HEK293 (cell line): ENCODE measurements around the gene CTBP2.

Source experiments
- CTCF ChIA-PET: fragments of 350-600 bp; formaldehyde crosslinking; extraction: SDS; loops from one replicate; lab custom pipeline; 2021; ENCODE audit warnings: antibody characterized with exemption; lab: Yijun Ruan, JAX
- POLR2A ChIA-PET: fragments of 300-600 bp; formaldehyde crosslinking; extraction: SDS; loops from one replicate; lab custom pipeline; 2020; ENCODE audit warnings: antibody characterized with exemption, inconsistent platforms; lab: Yijun Ruan, JAX
- H3K27ac ChIP-seq: fragments of 200-500 bp; sonication (Bioruptor generic); 2 replicates; pipeline ENCODE4 v1.5.1; 2014; ENCODE audit warnings: low read depth, low read length, control low read depth, inconsistent platforms; ENCODE audit errors: extremely low read depth
- H3K36me3 ChIP-seq, 2 experiments: fragments of 200-500 bp in 1 of 2; sonication (Bioruptor generic) in 1 of 2; 1 replicate in 1 of 2; 2 replicates in 1 of 2; pipeline ENCODE4 v1.5.1; 2014 to 2017; ENCODE audit warnings: inconsistent platforms in 2 of 2, low read length in 2 of 2; ENCODE audit not compliant: control insufficient read depth in 2 of 2, insufficient read depth in 1 of 2
- H3K4me1 ChIP-seq: fragments of 200-500 bp; sonication (Bioruptor generic); 2 replicates; pipeline ENCODE4 v1.5.1; 2014; ENCODE audit warnings: mild to moderate bottlenecking, low read length, inconsistent platforms; ENCODE audit not compliant: control insufficient read depth, insufficient read depth
- H3K4me3 ChIP-seq: 2 replicates; pipeline ENCODE4 v1.5.1; 2011; ENCODE audit warnings: low read depth, mild to moderate bottlenecking, control low read depth, low read length, moderate library complexity
- H3K9me3 ChIP-seq: fragments of 200-500 bp; sonication (Bioruptor generic); 2 replicates; pipeline ENCODE4 v1.5.1; 2014; ENCODE audit warnings: low read depth, low read length, inconsistent platforms; ENCODE audit not compliant: control insufficient read depth, insufficient read depth
- EGR2 ChIP-seq: fragments of 450-650 bp; formaldehyde crosslinking; IDR thresholded peaks from 2 replicates; pipeline ENCODE4 v1.5.1; 2016; ENCODE audit warnings: low read depth, missing biosample characterization, missing genetic modification characterization
- HOXA7 ChIP-seq: sonication (generic); formaldehyde crosslinking; IDR thresholded peaks from 2 replicates; pipeline ENCODE4 v1.8.1; 2022; ENCODE audit warnings: missing genetic modification reagents, borderline replicate concordance
- MEIS1 ChIP-seq: sonication (generic); formaldehyde crosslinking; IDR thresholded peaks from 2 replicates; pipeline ENCODE4 v1.8.1; 2022; ENCODE audit warnings: missing genetic modification reagents, mild to moderate bottlenecking, borderline replicate concordance
- PRDM10 ChIP-seq: fragments of 450-650 bp; formaldehyde crosslinking; IDR thresholded peaks from 2 replicates; pipeline ENCODE4 v1.5.1; 2016; ENCODE audit warnings: missing biosample characterization, missing genetic modification characterization
- SCRT2 ChIP-seq: fragments of 450-650 bp; formaldehyde crosslinking; IDR thresholded peaks from 2 replicates; pipeline ENCODE4 v1.5.1; 2016; ENCODE audit warnings: missing biosample characterization, missing genetic modification characterization
- SP2 ChIP-seq: fragments of 450-650 bp; formaldehyde crosslinking; IDR thresholded peaks from 2 replicates; pipeline ENCODE4 v1.5.1; 2016; ENCODE audit warnings: missing biosample characterization, missing genetic modification characterization
- TSHZ1 ChIP-seq: fragments of 450-650 bp; formaldehyde crosslinking; IDR thresholded peaks from 2 replicates; pipeline ENCODE4 v1.5.1; 2016; ENCODE audit warnings: missing biosample characterization, missing genetic modification characterization, borderline replicate concordance
- ZFHX2 ChIP-seq: fragments of 450-650 bp; formaldehyde crosslinking; conservative IDR thresholded peaks from 2 replicates; pipeline ENCODE4 v1.5.1; 2016; ENCODE audit warnings: missing biosample characterization, missing genetic modification characterization
- ZFP37 ChIP-seq: fragments of 450-650 bp; formaldehyde crosslinking; IDR thresholded peaks from 2 replicates; pipeline ENCODE4 v1.5.1; 2016; ENCODE audit warnings: missing biosample characterization, missing genetic modification characterization
- ZNF146 ChIP-seq: fragments of 450-650 bp; formaldehyde crosslinking; IDR thresholded peaks from 2 replicates; pipeline ENCODE4 v1.5.1; 2016; ENCODE audit warnings: missing biosample characterization, missing genetic modification characterization
- ZNF19 ChIP-seq: fragments of 450-650 bp; formaldehyde crosslinking; IDR thresholded peaks from 2 replicates; pipeline ENCODE4; 2016; ENCODE audit warnings: missing biosample characterization, missing genetic modification characterization, low read depth
- ZNF24 ChIP-seq: fragments of 450-650 bp; formaldehyde crosslinking; IDR thresholded peaks from 2 replicates; pipeline ENCODE4 v1.5.1; 2016; ENCODE audit warnings: missing biosample characterization, missing genetic modification characterization
- ZNF292 ChIP-seq: fragments of 450-650 bp; formaldehyde crosslinking; IDR thresholded peaks from 2 replicates; pipeline ENCODE4 v1.5.1; 2016; ENCODE audit warnings: low read depth, missing biosample characterization, missing genetic modification characterization, borderline replicate concordance
- ZNF366 ChIP-seq: fragments of 450-650 bp; formaldehyde crosslinking; conservative IDR thresholded peaks from 2 replicates; pipeline ENCODE4 v1.5.1; 2016; ENCODE audit warnings: missing biosample characterization, missing genetic modification characterization
- ZNF529 ChIP-seq: fragments of 450-650 bp; formaldehyde crosslinking; IDR thresholded peaks from 2 replicates; pipeline ENCODE4 v1.5.1; 2017; ENCODE audit warnings: missing genetic modification characterization, missing biosample characterization; ENCODE audit not compliant: insufficient replicate concordance
- ZNF580 ChIP-seq: fragments of 450-650 bp; formaldehyde crosslinking; IDR thresholded peaks from 2 replicates; pipeline ENCODE4 v1.5.1; 2016; ENCODE audit warnings: missing biosample characterization, missing genetic modification characterization
- ZNF596 ChIP-seq: fragments of 450-650 bp; IDR thresholded peaks from 2 replicates; pipeline ENCODE4 v1.5.0; 2018; ENCODE audit warnings: missing biosample characterization, mild to moderate bottlenecking, missing genetic modification characterization, moderate library complexity
- ZNF677 ChIP-seq: fragments of 450-650 bp; IDR thresholded peaks from 2 replicates; pipeline ENCODE4 v1.5.0; 2018; ENCODE audit warnings: missing biosample characterization, mild to moderate bottlenecking, missing genetic modification characterization, moderate library complexity
- ZNF837 ChIP-seq: fragments of 450-650 bp; formaldehyde crosslinking; IDR thresholded peaks from 2 replicates; pipeline ENCODE4 v1.5.1; 2016; ENCODE audit warnings: missing biosample characterization, missing genetic modification characterization
- TF ChIP-seq, protein P1 (sequence below): fragments of 450-650 bp; formaldehyde crosslinking; IDR thresholded peaks from 2 replicates; pipeline ENCODE4 v1.5.1; 2016; ENCODE audit warnings: missing biosample characterization, missing genetic modification characterization
- TF ChIP-seq, protein P2 (sequence below): fragments of 450-650 bp; formaldehyde crosslinking; IDR thresholded peaks from 2 replicates; pipeline ENCODE4 v1.5.1; 2016; ENCODE audit warnings: missing biosample characterization, missing genetic modification characterization
- TF ChIP-seq, protein P3 (sequence below): fragments of 450-650 bp; formaldehyde crosslinking; IDR thresholded peaks from 2 replicates; pipeline ENCODE4; 2016; ENCODE audit warnings: missing biosample characterization, missing genetic modification characterization

Gene CTBP2

DNA sequence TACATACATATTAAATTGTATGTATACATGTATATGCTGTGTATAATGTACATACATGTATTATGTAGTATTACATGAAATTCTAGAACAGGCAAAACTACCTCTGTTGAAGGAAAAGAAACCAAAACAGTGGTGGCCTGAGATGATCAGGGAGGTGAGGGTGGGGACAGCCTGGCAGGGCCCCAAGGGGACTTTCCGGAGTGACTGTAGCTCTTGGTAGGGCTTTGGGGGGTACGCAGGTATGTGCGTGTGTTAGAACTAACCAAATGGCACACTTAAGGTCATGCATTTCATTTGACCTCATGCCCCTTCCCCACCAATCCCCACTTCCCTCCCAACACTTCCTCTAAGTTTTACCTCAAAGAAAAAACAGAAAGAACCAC, 31.3 kb downstream of the CTBP2 start (continued):
- TF ChIP-seq SCRT2 (tag by site-specific recombination), result no peak

GRCh38 chr10:125128397-125129075, 31.8 kb downstream of the CTBP2 start:
- CTCF ChIA-PET, result interaction anchor here (1.8 kb wide), 1 partner anchor 81 kb away, joined by 7 read pairs; no protein-coding TSS in a partner anchor
- POLR2A ChIA-PET, result interaction anchor here (1.2 kb wide), 1 partner anchor 14 kb away, joined by 3 read pairs; no protein-coding TSS in a partner anchor
- peaks cover 0 to 60% of the 10 kb centered on the region in 2 experiments; a peak in 2 of 3 replicates for H3K36me3 ChIP-seq

GRCh38 chr10:125127986-125128385, 32.4 kb downstream of the CTBP2 start:
- H3K9me3 ChIP-seq, result no peaks in the 10 kb centered on the region
- H3K27ac ChIP-seq, result no peak overlapping the region
- H3K36me3 ChIP-seq, result peaks cover 0 to 57% of the 10 kb centered on the region in 2 experiments; a peak in 2 of 3 replicates
- ChIA-PET POLR2A (interaction anchor here (1.2 kb wide), 1 partner anchor 14 kb away, joined by 3 read pairs; no protein-coding TSS in a partner anchor), CTCF (interaction anchor here (1.8 kb wide), 1 partner anchor 80 kb away, joined by 7 read pairs; no protein-coding TSS in a partner anchor)
- H3K4me3 ChIP-seq, result no peak overlapping the region
- no peaks in the 10 kb centered on the region for H3K4me1 ChIP-seq
- TF ChIP-seq SP2 (tag by site-specific recombination), result no peak
- no peak for TF ChIP-seq MEIS1 (CRISPR knock-in tag)
- TF ChIP-seq, protein P1, sequence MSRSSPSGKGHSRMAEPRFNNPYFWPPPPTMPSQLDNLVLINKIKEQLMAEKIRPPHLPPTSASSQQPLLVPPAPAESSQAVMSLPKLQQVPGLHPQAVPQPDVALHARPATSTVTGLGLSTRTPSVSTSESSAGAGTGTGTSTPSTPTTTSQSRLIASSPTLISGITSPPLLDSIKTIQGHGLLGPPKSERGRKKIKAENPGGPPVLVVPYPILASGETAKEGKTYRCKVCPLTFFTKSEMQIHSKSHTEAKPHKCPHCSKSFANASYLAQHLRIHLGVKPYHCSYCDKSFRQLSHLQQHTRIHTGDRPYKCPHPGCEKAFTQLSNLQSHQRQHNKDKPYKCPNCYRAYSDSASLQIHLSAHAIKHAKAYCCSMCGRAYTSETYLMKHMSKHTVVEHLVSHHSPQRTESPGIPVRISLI (tag by site-specific recombination), result no peak
- no peak for TF ChIP-seq TSHZ1 (tag by site-specific recombination)
- TF ChIP-seq ZFHX2 (tag by site-specific recombination), result no peak
- no peak for TF ChIP-seq ZNF24 (tag by site-specific recombination)
- TF ChIP-seq ZNF596 (tag by site-specific recombination), result no peak
- no peak for TF ChIP-seq PRDM10 (tag by site-specific recombination)
- no peak for TF ChIP-seq ZNF529

More at GRCh38 chr10:125128397-125129075, 31.8 kb downstream of the CTBP2 start:
- H3K27ac ChIP-seq, result no peak overlapping the region
- TF ChIP-seq ZNF837 (tag by site-specific recombination) (no peak), EGR2 (tag by site-specific recombination) (peak; percentile 32; the same call in 1 of the 2 replicates), HOXA7 (CRISPR knock-in tag) (no peak), ZNF292 (tag by site-specific recombination) (no peak), ZFP37 (tag by site-specific recombination) (no peak), ZNF19 (tag by site-specific recombination) (no peak), ZNF580 (tag by site-specific recombination) (no peak), ZNF366 (tag by site-specific recombination) (no peak), ZNF146 (tag by site-specific recombination) (peak; percentile 61), ZNF677 (no peak), ZFHX2 (tag by site-specific recombination) (peak; percentile 61)
- TF ChIP-seq, protein P2, sequence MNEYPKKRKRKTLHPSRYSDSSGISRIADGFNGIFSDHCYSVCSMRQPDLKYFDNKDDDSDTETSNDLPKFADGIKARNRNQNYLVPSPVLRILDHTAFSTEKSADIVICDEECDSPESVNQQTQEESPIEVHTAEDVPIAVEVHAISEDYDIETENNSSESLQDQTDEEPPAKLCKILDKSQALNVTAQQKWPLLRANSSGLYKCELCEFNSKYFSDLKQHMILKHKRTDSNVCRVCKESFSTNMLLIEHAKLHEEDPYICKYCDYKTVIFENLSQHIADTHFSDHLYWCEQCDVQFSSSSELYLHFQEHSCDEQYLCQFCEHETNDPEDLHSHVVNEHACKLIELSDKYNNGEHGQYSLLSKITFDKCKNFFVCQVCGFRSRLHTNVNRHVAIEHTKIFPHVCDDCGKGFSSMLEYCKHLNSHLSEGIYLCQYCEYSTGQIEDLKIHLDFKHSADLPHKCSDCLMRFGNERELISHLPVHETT (tag by site-specific recombination), result no peak
- TF ChIP-seq, protein P3, sequence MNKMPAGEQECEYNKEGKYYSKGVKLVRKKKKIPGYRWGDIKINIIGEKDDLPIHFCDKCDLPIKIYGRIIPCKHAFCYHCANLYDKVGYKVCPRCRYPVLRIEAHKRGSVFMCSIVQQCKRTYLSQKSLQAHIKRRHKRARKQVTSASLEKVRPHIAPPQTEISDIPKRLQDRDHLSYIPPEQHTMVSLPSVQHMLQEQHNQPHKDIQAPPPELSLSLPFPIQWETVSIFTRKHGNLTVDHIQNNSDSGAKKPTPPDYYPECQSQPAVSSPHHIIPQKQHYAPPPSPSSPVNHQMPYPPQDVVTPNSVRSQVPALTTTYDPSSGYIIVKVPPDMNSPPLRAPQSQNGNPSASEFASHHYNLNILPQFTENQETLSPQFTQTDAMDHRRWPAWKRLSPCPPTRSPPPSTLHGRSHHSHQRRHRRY, result no peak
- H3K4me3 ChIP-seq, result no peak overlapping the region
- H3K4me1 ChIP-seq, result no peaks in the 10 kb centered on the region
- no peaks in the 10 kb centered on the region for H3K9me3 ChIP-seq
